SK-N-SH treated with all-trans-retinoic acid at 6 μM for 48 hours (cell line): ENCODE measurements around the gene ARHGEF12.

Source experiments
- CREB5 ChIP-seq: fragments of 250-450 bp; sonication (Bioruptor Pico); IDR thresholded peaks from 2 replicates; pipeline ENCODE4 v1.5.1; 2020; ENCODE audit warnings: low read depth, mild to moderate bottlenecking, moderate library complexity
- TSHZ2 ChIP-seq: fragments of 250-450 bp; sonication (Bioruptor Pico); IDR thresholded peaks from 2 replicates; pipeline ENCODE4 v1.5.0; 2020; ENCODE audit warnings: mild to moderate bottlenecking, moderate library complexity

- TF ChIP-seq TSHZ2 (CRISPR knock-in tag) = no peak
- no peak for TF ChIP-seq CREB5 (CRISPR knock-in tag)
Observed at GRCh38 chr11:120339394-120339890, 3.2 kb downstream of the ARHGEF12 start.
